BE2C (cell line): ENCODE data around the gene PPP2R5A.
"Not testable (repeated sequence)": the region's sequence is repeated elsewhere in the genome, so short reads cannot be mapped to it uniquely, and the experiment has no call there.

Experiments
- DNase-seq: peaks from one replicate; pipeline ENCODE4 v3.0.0-alpha.2; 2020
- H3K27me3 ChIP-seq: fragments of 250-450 bp; sonication (Bioruptor Pico); 2 replicates; pipeline ENCODE4 v1.5.1; 2020; ENCODE audit warnings: mild to moderate bottlenecking
- H3K36me3 ChIP-seq: fragments of 250-450 bp; sonication (Bioruptor Pico); 2 replicates; pipeline ENCODE4 v1.5.1; 2020; ENCODE audit warnings: mild to moderate bottlenecking
- H3K4me1 ChIP-seq: fragments of 250-450 bp; sonication (Bioruptor Pico); 2 replicates; pipeline ENCODE4 v1.5.1; 2020
- H3K4me3 ChIP-seq: 2 replicates; pipeline ENCODE4 v1.5.1; 2011; ENCODE audit warnings: low read depth, low read length
- H3K9me3 ChIP-seq: fragments of 250-450 bp; sonication (Bioruptor Pico); 2 replicates; pipeline ENCODE4 v1.5.1; 2020
- CTCF ChIP-seq: IDR thresholded peaks from 2 replicates; pipeline ENCODE4 v1.5.1; 2012; ENCODE audit warnings: mild to moderate bottlenecking, low read depth, low read length

Gene PPP2R5A

GRCh38 chr1:212286556-212287131 lies 1.4 kb downstream of the PPP2R5A start:
- Histone ChIP-seq H3K4me1 (peaks cover 4% of the 10 kb centered on the region; the same call in 1 of the 2 replicates), H3K36me3 (no peaks in the 10 kb centered on the region), H3K4me3 (peak overlapping the region; percentile 90), H3K27me3 (no peaks in the 10 kb centered on the region), H3K9me3 (no peaks in the 10 kb centered on the region)
- no peak for TF ChIP-seq CTCF
- no peak for DNase-seq

GRCh38 chr1:212287261-212287895 lies 2.2 kb downstream of the PPP2R5A start:
- no peak for TF ChIP-seq CTCF
- H3K36me3 ChIP-seq: no peaks in the 10 kb centered on the region
- H3K4me1 ChIP-seq: peaks cover 4% of the 10 kb centered on the region; the same call in 1 of the 2 replicates

GRCh38 chr1:212287995-212288394 lies 2.8 kb downstream of the PPP2R5A start:
- not testable (repeated sequence) for H3K9me3 ChIP-seq, H3K4me1 ChIP-seq, DNase-seq, H3K36me3 ChIP-seq, H3K27me3 ChIP-seq
- H3K4me3 ChIP-seq: peak overlapping the region; percentile 90; the same call in 1 of the 2 replicates

More at GRCh38 chr1:212287261-212287895, 2.2 kb downstream of the PPP2R5A start:
- H3K27me3 ChIP-seq: no peaks in the 10 kb centered on the region
- peak overlapping the region; percentile 90 for H3K4me3 ChIP-seq
- no peak for DNase-seq
- H3K9me3 ChIP-seq: no peaks in the 10 kb centered on the region

GRCh38 chr1:212288615-212289014 lies 3.4 kb downstream of the PPP2R5A start:
- Histone ChIP-seq H3K36me3 (no peaks in the 10 kb centered on the region), H3K4me1 (peaks cover 4% of the 10 kb centered on the region; the same call in 1 of the 2 replicates), H3K27me3 (no peaks in the 10 kb centered on the region), H3K4me3 (no peak overlapping the region), H3K9me3 (no peaks in the 10 kb centered on the region)
- DNase-seq: no peak
- no peak for TF ChIP-seq CTCF

- Histone ChIP-seq H3K4me1 (no peaks in the 10 kb centered on the region; the same call in 1 of the 2 replicates), H3K4me3 (no peak overlapping the region), H3K27me3 (no peaks in the 10 kb centered on the region), H3K9me3 (no peaks in the 10 kb centered on the region), H3K36me3 (no peaks in the 10 kb centered on the region)
- no peak for TF ChIP-seq CTCF
- DNase-seq: no peak
These were observed 4.3 kb downstream of the PPP2R5A start for GRCh38 chr1:212289262-212290077.

- no peaks in the 10 kb centered on the region for H3K9me3 ChIP-seq
- TF ChIP-seq CTCF: no peak
- no peak overlapping the region for H3K4me3 ChIP-seq
- no peaks in the 10 kb centered on the region for H3K27me3 ChIP-seq
- no peaks in the 10 kb centered on the region for H3K36me3 ChIP-seq
- no peaks in the 10 kb centered on the region; the same call in 1 of the 2 replicates for H3K4me1 ChIP-seq
- DNase-seq: no peak
These were observed 5.4 kb downstream of the PPP2R5A start for GRCh38 chr1:212290608-212291007.
